AG04450 (cell line): ENCODE data around the gene TTC22. TPM values are rescaled to one million over a fixed set of nuclear protein-coding genes. Genes with fewer than 3 reads are reported as not detected.

ENCODE experiments used
- CTCF ChIA-PET: fragments of 300-600, 350-600 bp; formaldehyde crosslinking; extraction: SDS; loops from one replicate; lab custom pipeline; 2022; ENCODE audit warnings: antibody characterized with exemption, inconsistent platforms; lab: Charles Lee
- POLR2A ChIA-PET: fragments of 350-600 bp; formaldehyde crosslinking; extraction: SDS; loops from one replicate; lab custom pipeline; 2021; ENCODE audit warnings: antibody characterized with exemption, inconsistent platforms; lab: Yijun Ruan, JAX
- DNase-seq: peaks from one replicate; pipeline ENCODE4 v3.0.0-alpha.2; 2011; ENCODE audit warnings: low read depth, low spot score
- H3K27ac ChIP-seq: one replicate; pipeline ENCODE4 v1.5.1; 2012; ENCODE audit warnings: low read depth, low read length, control low read depth
- H3K27me3 ChIP-seq: one replicate; pipeline ENCODE4 v1.6.0; 2012; ENCODE audit warnings: low read length; ENCODE audit not compliant: control insufficient read depth, insufficient read depth
- H3K4me3 ChIP-seq: 2 replicates; pipeline ENCODE4 v1.5.1; 2011; ENCODE audit warnings: mild to moderate bottlenecking, low read depth, low read length, control low read depth
- H3K9me3 ChIP-seq: 2 replicates; pipeline ENCODE4 v1.5.1; 2012; ENCODE audit warnings: low read length; ENCODE audit not compliant: control insufficient read depth, insufficient read depth
- CTCF ChIP-seq: IDR thresholded peaks from 2 replicates; pipeline ENCODE4 v1.5.1; 2011; ENCODE audit warnings: low read depth, low read length, control low read depth, inconsistent platforms
- polyA plus RNA-seq: library from polyadenylated mRNA; depleted of rRNA; stranded (reverse); fragments of >200 nt; gene quantifications from 2 replicates; pipeline ENCODE4 v1.2.3, GENCODE V29; 2011

TTC22 gene
- polyA plus RNA-seq, 1 experiment, result not detected

GRCh38 chr1:54834007-54834541, 33.0 kb upstream of the TTC22 start:
- Histone ChIP-seq H3K4me3 (no peak overlapping the region), H3K27me3 (peaks cover 19% of the 10 kb centered on the region), H3K27ac (no peak overlapping the region), H3K9me3 (peaks cover 3% of the 10 kb centered on the region; the same call in 1 of the 2 replicates)
- ChIA-PET CTCF (interaction anchor here (1.0 kb wide), 1 partner anchor 111 kb away, joined by 3 read pairs; no protein-coding TSS in a partner anchor), POLR2A (no interaction called here)
- TF ChIP-seq CTCF, result no peak
- no peak for DNase-seq

DNA sequence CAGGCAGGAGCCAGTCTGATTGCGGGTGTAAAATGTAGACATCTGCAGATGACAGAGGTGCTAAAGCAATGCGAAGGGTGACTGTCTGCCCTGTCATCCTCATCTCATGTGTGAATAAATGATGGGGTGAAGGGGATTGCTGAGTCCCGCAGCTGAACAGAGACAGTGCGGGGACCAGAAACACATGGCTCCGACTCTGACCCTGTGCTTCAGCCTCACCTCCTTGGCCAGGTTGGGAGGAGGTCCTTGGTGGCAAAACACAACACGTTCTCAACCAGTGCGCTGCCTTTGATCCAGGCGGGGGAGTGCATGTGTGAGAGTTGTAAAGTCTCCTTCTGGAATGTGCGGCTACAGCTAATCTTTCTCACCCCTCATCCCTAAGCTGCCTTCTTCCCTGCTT, 32.0 kb upstream of the TTC22 start:
- Histone ChIP-seq H3K9me3 (peaks cover 7% of the 10 kb centered on the region), H3K27me3 (peaks cover 21% of the 10 kb centered on the region), H3K27ac (no peak overlapping the region), H3K4me3 (no peak overlapping the region)
- TF ChIP-seq CTCF, result no peak
- ChIA-PET POLR2A (no interaction called here), CTCF (no interaction called here)
- no peak for DNase-seq

GRCh38 chr1:54826226-54826816, 25.2 kb upstream of the TTC22 start:
- H3K4me3 ChIP-seq, result no peak overlapping the region
- DNase-seq, result no peak
- ChIA-PET CTCF (no interaction called here), POLR2A (no interaction called here)
- H3K27ac ChIP-seq, result no peak overlapping the region
- TF ChIP-seq CTCF, result no peak
- H3K27me3 ChIP-seq, result peaks cover 11% of the 10 kb centered on the region
- peaks cover 10% of the 10 kb centered on the region for H3K9me3 ChIP-seq

DNA sequence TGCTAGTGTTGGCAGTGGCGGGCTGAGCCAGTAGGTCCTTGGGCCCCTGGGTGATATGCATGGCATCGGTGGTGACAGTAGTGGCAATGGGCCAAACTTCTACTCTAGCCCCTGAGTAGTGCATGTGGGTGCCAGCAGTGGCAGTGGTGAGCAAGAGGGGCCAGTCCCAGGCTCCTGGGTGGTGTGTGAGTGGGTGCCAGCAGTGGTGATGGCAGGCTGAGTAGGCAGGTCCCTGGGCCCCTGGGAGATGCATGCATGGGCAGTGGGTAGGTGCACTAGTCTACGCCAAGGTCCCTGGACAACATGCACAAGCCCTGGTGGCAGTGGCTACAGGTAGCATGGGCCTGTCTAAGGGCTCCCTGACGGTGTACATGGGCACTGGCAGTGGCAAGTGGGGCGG, 24.6 kb upstream of the TTC22 start:
- TF ChIP-seq CTCF, result no peak
- POLR2A ChIA-PET, result no interaction called here

GRCh38 chr1:54823670-54824069, 22.5 kb upstream of the TTC22 start:
- no peak overlapping the region for H3K27ac ChIP-seq
- no peak for TF ChIP-seq CTCF
- no peak overlapping the region for H3K4me3 ChIP-seq
- POLR2A ChIA-PET, result no interaction called here
- DNase-seq, result no peak
- CTCF ChIA-PET, result no interaction called here
- H3K9me3 ChIP-seq, result peaks cover 9% of the 10 kb centered on the region
- peaks cover 13% of the 10 kb centered on the region for H3K27me3 ChIP-seq

More for the DNA sequence above, 24.6 kb upstream of the TTC22 start:
- CTCF ChIA-PET, result no interaction called here
- DNase-seq, result no peak
- H3K27me3 ChIP-seq, result peaks cover 13% of the 10 kb centered on the region
- peaks cover 9% of the 10 kb centered on the region for H3K9me3 ChIP-seq
- H3K4me3 ChIP-seq, result no peak overlapping the region
- H3K27ac ChIP-seq, result no peak overlapping the region
